Mucosa of stomach (tissue), 1 donor: Measurements from ENCODE around the gene FLACC1.

Experiments
- H3K27me3 ChIP-seq: one replicate; pipeline ENCODE4 v1.7.0; 2013; ENCODE audit warnings: mild to moderate bottlenecking, low read length; ENCODE audit not compliant: control insufficient read depth, insufficient read depth
- H3K36me3 ChIP-seq: one replicate; pipeline ENCODE4 v1.7.0; 2013; ENCODE audit warnings: low read length; ENCODE audit not compliant: control insufficient read depth, insufficient read depth
- H3K4me1 ChIP-seq: one replicate; pipeline ENCODE4 v1.7.0; 2013; ENCODE audit warnings: mild to moderate bottlenecking, low read length; ENCODE audit not compliant: control insufficient read depth, insufficient read depth
- H3K4me3 ChIP-seq: one replicate; pipeline ENCODE4 v1.7.0; 2013; ENCODE audit warnings: low read length
- H3K9ac ChIP-seq: one replicate; pipeline ENCODE4 v1.7.0; 2013; ENCODE audit warnings: mild to moderate bottlenecking, low read length, moderate library complexity
- H3K9me3 ChIP-seq: one replicate; pipeline ENCODE4 v1.7.0; 2013; ENCODE audit warnings: mild to moderate bottlenecking, low read length, moderate library complexity; ENCODE audit not compliant: control insufficient read depth
- donor health status: Pancreatic carcinoma.

The FLACC1 gene

GRCh38 chr2:201270293-201271001 is 86.7 kb downstream of the FLACC1 start:
- Histone ChIP-seq H3K9me3 (no peaks in the 10 kb centered on the region), H3K27me3 (no peaks in the 10 kb centered on the region), H3K36me3 (no peaks in the 10 kb centered on the region), H3K4me3 (no peak overlapping the region), H3K4me1 (no peaks in the 10 kb centered on the region), H3K9ac (no peak overlapping the region)

- H3K9me3 ChIP-seq: no peaks in the 10 kb centered on the region
- no peak overlapping the region for H3K4me3 ChIP-seq
- H3K36me3 ChIP-seq: no peaks in the 10 kb centered on the region
- no peaks in the 10 kb centered on the region for H3K27me3 ChIP-seq
- H3K4me1 ChIP-seq: no peaks in the 10 kb centered on the region
- H3K9ac ChIP-seq: no peak overlapping the region
Observed at GRCh38 chr2:201269764-201270163, 87.4 kb downstream of the FLACC1 start.

GRCh38 chr2:201267278-201268030 is 89.7 kb downstream of the FLACC1 start:
- no peaks in the 10 kb centered on the region for H3K9me3 ChIP-seq
- no peak overlapping the region for H3K4me3 ChIP-seq
- no peaks in the 10 kb centered on the region for H3K36me3 ChIP-seq
- no peaks in the 10 kb centered on the region for H3K4me1 ChIP-seq
- no peak overlapping the region for H3K9ac ChIP-seq
- no peaks in the 10 kb centered on the region for H3K27me3 ChIP-seq

GRCh38 chr2:201266629-201267028 is 90.5 kb downstream of the FLACC1 start:
- Histone ChIP-seq H3K27me3 (no peaks in the 10 kb centered on the region), H3K4me1 (no peaks in the 10 kb centered on the region), H3K9me3 (no peaks in the 10 kb centered on the region), H3K36me3 (no peaks in the 10 kb centered on the region), H3K4me3 (no peak overlapping the region), H3K9ac (no peak overlapping the region)

GRCh38 chr2:201264472-201265173 is 92.5 kb downstream of the FLACC1 start:
- H3K36me3 ChIP-seq: no peaks in the 10 kb centered on the region
- H3K9me3 ChIP-seq: no peaks in the 10 kb centered on the region
- no peaks in the 10 kb centered on the region for H3K27me3 ChIP-seq
- H3K4me3 ChIP-seq: no peak overlapping the region
- H3K9ac ChIP-seq: no peak overlapping the region
- H3K4me1 ChIP-seq: peaks cover 7% of the 10 kb centered on the region

- Histone ChIP-seq H3K36me3 (no peaks in the 10 kb centered on the region), H3K9me3 (no peaks in the 10 kb centered on the region), H3K4me3 (no peak overlapping the region), H3K27me3 (no peaks in the 10 kb centered on the region), H3K9ac (no peak overlapping the region), H3K4me1 (peaks cover 12% of the 10 kb centered on the region)
Observed at GRCh38 chr2:201263779-201264178, 93.4 kb downstream of the FLACC1 start.

GRCh38 chr2:201262718-201263117 is 94.4 kb downstream of the FLACC1 start:
- no peak overlapping the region for H3K9ac ChIP-seq
- H3K4me1 ChIP-seq: peaks cover 12% of the 10 kb centered on the region
- no peak overlapping the region for H3K4me3 ChIP-seq
- H3K36me3 ChIP-seq: no peaks in the 10 kb centered on the region
- no peaks in the 10 kb centered on the region for H3K9me3 ChIP-seq
- H3K27me3 ChIP-seq: no peaks in the 10 kb centered on the region

- H3K9ac ChIP-seq: peak overlapping the region; percentile 23
- H3K4me1 ChIP-seq: peaks cover 19% of the 10 kb centered on the region
- H3K4me3 ChIP-seq: no peak overlapping the region
- no peaks in the 10 kb centered on the region for H3K27me3 ChIP-seq
- H3K9me3 ChIP-seq: no peaks in the 10 kb centered on the region
- no peaks in the 10 kb centered on the region for H3K36me3 ChIP-seq
Observed at GRCh38 chr2:201261906-201262305, 95.2 kb downstream of the FLACC1 start.

GRCh38 chr2:201261471-201261870 is 95.7 kb downstream of the FLACC1 start:
- Histone ChIP-seq H3K4me1 (peaks cover 19% of the 10 kb centered on the region), H3K9ac (peak overlapping the region; percentile 23), H3K4me3 (no peak overlapping the region)

GRCh38 chr2:201260302-201260800 is 96.8 kb downstream of the FLACC1 start, which contains the start of gene CASP8:
CASP8 (plus strand) TSS chr2:201260536; CDS start chr2:201266487, 5,951 bp downstream.
- H3K27me3 ChIP-seq: no peaks in the 10 kb centered on the region
- H3K9me3 ChIP-seq: no peaks in the 10 kb centered on the region
- H3K36me3 ChIP-seq: no peaks in the 10 kb centered on the region
- H3K4me3 ChIP-seq: no peak within 1 kb of the TSS
- H3K4me1 ChIP-seq: peaks cover 20% of the 10 kb centered on the region
- H3K9ac ChIP-seq: no peak within 1 kb of the TSS

More at GRCh38 chr2:201261471-201261870, 95.7 kb downstream of the FLACC1 start:
- Histone ChIP-seq H3K36me3 (no peaks in the 10 kb centered on the region), H3K27me3 (no peaks in the 10 kb centered on the region), H3K9me3 (no peaks in the 10 kb centered on the region)

- Histone ChIP-seq H3K9ac (peak overlapping the region; percentile 77), H3K36me3 (no peaks in the 10 kb centered on the region), H3K9me3 (no peaks in the 10 kb centered on the region), H3K4me1 (peaks cover 34% of the 10 kb centered on the region), H3K4me3 (peak overlapping the region; percentile 64), H3K27me3 (no peaks in the 10 kb centered on the region)
Observed at GRCh38 chr2:201258666-201259615, 98.2 kb downstream of the FLACC1 start.
